GM12878 (cell line): ENCODE data around the gene B3GAT1. TPM values are rescaled to one million over a fixed set of nuclear protein-coding genes. Genes with fewer than 3 reads are reported as not detected.

ENCODE experiments used
- ATAC-seq: fragments of 200-7000 bp; cut with Tn5 transposase; 3 replicates; pipeline ENCODE4 v1.9.1; 2020; ENCODE audit warnings: mild to moderate bottlenecking, moderate library complexity
- BruUV-seq: library from RNA; stranded (reverse); fragments of 400-500 nt; replicated peaks from 2 replicates; lab custom pipeline; 2021; lab: Mats Ljungman, UMichigan
- CTCF ChIA-PET: fragments of 300-600 bp; sonication (Branson Sonifier 250); formaldehyde crosslinking; extraction: SDS; loops from one replicate; lab custom pipeline; 2021; ENCODE audit warnings: inconsistent platforms; lab: Yijun Ruan, JAX
- POLR2A ChIA-PET: fragments of 350-600 bp; formaldehyde crosslinking; extraction: SDS; loops from one replicate; lab custom pipeline; 2021; ENCODE audit warnings: inconsistent platforms; lab: Charles Lee
- RAD21 ChIA-PET: fragments of 300-600 bp; sonication (Branson Sonifier 250); formaldehyde crosslinking; loops from one replicate; lab custom pipeline; 2023; ENCODE audit warnings: antibody characterized with exemption; ENCODE audit not compliant: unreplicated experiment; lab: Charles Lee
- SMC1A ChIA-PET: fragments of 300-600 bp; sonication (Branson Sonifier 250); formaldehyde crosslinking; loops from one replicate; lab custom pipeline; 2023; ENCODE audit not compliant: unreplicated experiment, uncharacterized antibody; lab: Charles Lee
- DNase-seq: peaks from one replicate; pipeline ENCODE4 v3.0.0-alpha.2; 2011; ENCODE audit warnings: low read depth, low spot score
- FAIRE-seq: peaks from 3 replicates; lab custom pipeline; 2011; peaks lifted over from hg19 to GRCh38; lab: Jason Lieb, UNC
- H2AFZ ChIP-seq: 2 replicates; pipeline ENCODE4 v1.6.0; 2011; ENCODE audit warnings: low read depth, low read length, control low read depth; ENCODE audit not compliant: control insufficient read depth
- H3K27ac ChIP-seq: 2 replicates; pipeline ENCODE4 v1.5.1; 2011; ENCODE audit warnings: control low read depth; ENCODE audit not compliant: control insufficient read depth, insufficient read depth
- H3K27me3 ChIP-seq, 2 experiments: replicated peaks in 1 of 2; 2 replicates each; pipeline versions ENCODE4 v1.6.0 to v1.6.1; 2011; ENCODE audit warnings: low read length in 1 of 2; ENCODE audit not compliant: control insufficient read depth in 2 of 2, insufficient read depth in 2 of 2
- H3K36me3 ChIP-seq, 2 experiments: 2 replicates each; pipeline ENCODE4 v1.5.1; 2011; ENCODE audit warnings: low read length in 1 of 2; ENCODE audit not compliant: control insufficient read depth in 2 of 2, insufficient read depth in 2 of 2
- H3K4me1 ChIP-seq: 2 replicates; pipeline ENCODE4 v1.6.1; 2011; ENCODE audit warnings: mild to moderate bottlenecking, low read length, moderate library complexity, mixed read lengths; ENCODE audit not compliant: control insufficient read depth, insufficient read depth
- H3K4me2 ChIP-seq: 2 replicates; pipeline ENCODE4 v1.6.0; 2011; ENCODE audit warnings: control low read depth; ENCODE audit not compliant: control insufficient read depth, insufficient read depth
- H3K4me3 ChIP-seq: fragments of 200-600 bp; sonication (generic); 2 replicates; pipeline ENCODE4 v1.5.1; 2016
- H3K79me2 ChIP-seq: 2 replicates; pipeline ENCODE4 v1.6.0; 2011; ENCODE audit warnings: low read length; ENCODE audit not compliant: control insufficient read depth, insufficient read depth
- H3K9ac ChIP-seq: 2 replicates; pipeline ENCODE4 v1.8.0; 2011; ENCODE audit warnings: low read length, control low read depth, mixed read lengths; ENCODE audit not compliant: control insufficient read depth, insufficient read depth
- H3K9me3 ChIP-seq: replicated peaks from 3 replicates; pipeline ENCODE4 v1.5.1; 2011; ENCODE audit warnings: mild to moderate bottlenecking, low read length; ENCODE audit not compliant: control insufficient read depth, insufficient read depth
- H4K20me1 ChIP-seq: 2 replicates; pipeline ENCODE4 v1.6.0; 2011; ENCODE audit not compliant: control insufficient read depth, insufficient read depth
- BCL11A ChIP-seq: IDR thresholded peaks from 2 replicates; pipeline ENCODE4 v1.6.1; 2011; ENCODE audit warnings: low read depth, low read length
- CHD4 ChIP-seq: fragments of 200-600 bp; sonication (generic); IDR thresholded peaks from 2 replicates; pipeline ENCODE4 v1.6.1; 2016; ENCODE audit warnings: mild to moderate bottlenecking
- EP300 ChIP-seq, 2 experiments: fragments of 150-350 bp in 1 of 2; IDR thresholded peaks; 2 replicates each; pipeline ENCODE4 v1.6.1; 2011 to 2012; ENCODE audit warnings: low read depth in 2 of 2, low read length in 2 of 2, borderline replicate concordance in 1 of 2, improper control_type of control experiment in 1 of 2, inconsistent platforms in 1 of 2; ENCODE audit not compliant: control insufficient read depth in 1 of 2
- HDGF ChIP-seq: fragments of 450-650 bp; IDR thresholded peaks from 2 replicates; pipeline ENCODE4 v1.6.1; 2016; ENCODE audit warnings: antibody characterized with exemption
- IRF4 ChIP-seq: IDR thresholded peaks from 2 replicates; pipeline ENCODE4 v1.6.1; 2011; ENCODE audit warnings: low read depth, low read length
- KAT2A ChIP-seq: conservative IDR thresholded peaks from 2 replicates; pipeline ENCODE4 v1.6.1; 2011; ENCODE audit warnings: low read depth, low read length; ENCODE audit not compliant: control insufficient read depth
- NBN ChIP-seq: fragments of 450-650 bp; IDR thresholded peaks from 2 replicates; pipeline ENCODE4 v1.6.1; 2016
- NFIC ChIP-seq: IDR thresholded peaks from 2 replicates; pipeline ENCODE4 v1.6.1; 2012; ENCODE audit warnings: low read depth, mild to moderate bottlenecking, inconsistent platforms, low read length, moderate library complexity
- NFYB ChIP-seq: IDR thresholded peaks from 2 replicates; pipeline ENCODE4 v1.6.1; 2011; ENCODE audit warnings: low read depth, mild to moderate bottlenecking, low read length, improper control_type of control experiment, moderate library complexity; ENCODE audit not compliant: insufficient read depth
- NKRF ChIP-seq: fragments of 450-650 bp; conservative IDR thresholded peaks from 2 replicates; pipeline ENCODE4 v1.6.1; 2017; ENCODE audit warnings: mild to moderate bottlenecking, moderate library complexity
- POLR2AphosphoS5 ChIP-seq: IDR thresholded peaks from 2 replicates; pipeline ENCODE4 v1.6.1; 2011; ENCODE audit warnings: mild to moderate bottlenecking, low read length, inconsistent platforms
- RAD21 ChIP-seq: IDR thresholded peaks from 2 replicates; pipeline ENCODE4 v1.6.1; 2011; ENCODE audit warnings: mild to moderate bottlenecking, low read depth, low read length, moderate library complexity; ENCODE audit not compliant: insufficient read depth
- RB1 ChIP-seq: fragments of 450-650 bp; formaldehyde crosslinking; IDR thresholded peaks from 2 replicates; pipeline ENCODE4 v1.6.1; 2017; ENCODE audit warnings: mild to moderate bottlenecking, borderline replicate concordance
- SP1 ChIP-seq: IDR thresholded peaks from one replicate; pipeline ENCODE4 v1.6.1; 2011; ENCODE audit warnings: low read depth, low read length
- TARDBP ChIP-seq: IDR thresholded peaks from 2 replicates; pipeline ENCODE4 v1.6.1; 2016; ENCODE audit warnings: borderline replicate concordance
- ZBTB33 ChIP-seq: fragments of 450-650 bp; IDR thresholded peaks from 2 replicates; pipeline ENCODE4 v1.6.1; 2017; ENCODE audit warnings: mild to moderate bottlenecking
- ZBTB40 ChIP-seq: fragments of 450-650 bp; IDR thresholded peaks from 2 replicates; pipeline ENCODE4 v1.6.1; 2016; ENCODE audit warnings: mild to moderate bottlenecking, moderate library complexity, borderline replicate concordance
- WGBS: methylation state at CpG from one replicate; pipeline ENCODE4 v1.1.6; 2016; ENCODE audit warnings: low lambda C conversion rate; ENCODE audit not compliant: insufficient replicate concordance, insufficient coverage; ENCODE audit errors: missing lambda C conversion rate; 5-methylcytosine and 5-hydroxymethylcytosine counted together
- in situ Hi-C: fragments of 300-500 bp; cut with MboI; formaldehyde crosslinking; loops from 9 replicates; pipeline ENCODE4 v1.14.3; 2018; ENCODE audit warnings: mixed read lengths
- intact Hi-C: fragments of 100-400 bp; cut with micrococcal nuclease; formaldehyde crosslinking; loops from one replicate; pipeline ENCODE4 v1.14.2; 2022; ENCODE audit not compliant: unreplicated experiment
- polyA plus RNA-seq, 11 experiments: library from polyadenylated mRNA; depleted of rRNA in 4 of 11; unstranded in 6 of 11; stranded (reverse) in 5 of 11; fragments of >200 nt; fragmentation: Nextera tagmentation in 4 of 11; fragmentation: Illumina TruSeq in 1 of 11; extraction: Ambion mirVana in 4 of 11; extraction: Trizol in 1 of 11; gene quantifications; 1 replicate in 1 of 11; 2 replicates in 10 of 11; pipeline versions ENCODE4 v1.2.1 to v1.2.3, GENCODE V29; 2011 to 2016; ENCODE audit warnings: inconsistent platforms in 2 of 11, missing spikeins in 2 of 11, low read depth in 1 of 11
- total RNA-seq, 4 experiments: library from RNA; depleted of rRNA in 3 of 4; stranded (reverse); fragments of >200 nt in 3 of 4; fragmentation: Illumina TruSeq in 1 of 4; extraction: Trizol in 1 of 4; gene quantifications; 2 replicates each; pipeline versions ENCODE4 v1.2.1 to v1.2.3, GENCODE V29; 2013 to 2021

The B3GAT1 gene
- total and polyA plus RNA-seq, 10 of the 15 experiments (the other 5 are each of a cell fraction or from before 2014, with no cell fraction given), result 0.05 TPM; not detected in 9

GRCh38 chr11:134449713-134450112 is 37.7 kb upstream of the B3GAT1 start:
- Histone ChIP-seq H3K9me3 (no peaks in the 10 kb centered on the region; the same call in 2 of the 3 replicates), H3K4me2 (no peak overlapping the region), H3K4me3 (no peak overlapping the region), H3K9ac (no peak overlapping the region), H2AFZ (no peak overlapping the region), H4K20me1 (no peaks in the 10 kb centered on the region), H3K4me1 (no peaks in the 10 kb centered on the region), H3K27ac (no peak overlapping the region), H3K36me3 (no peaks in the 10 kb centered on the region), H3K27me3 (no peaks in the 10 kb centered on the region; a peak in 1 of 4 replicates), H3K79me2 (no peaks in the 10 kb centered on the region)
- intact Hi-C loops, result no loop called here
- WGBS, result 50% methylated on average over 7 of the region's 7 CpGs
- CTCF ChIA-PET, result no interaction called here
- ATAC-seq, result no peak
- no peak for DNase-seq
- SMC1A ChIA-PET, result no interaction called here
- in situ Hi-C loops, result no loop called here
- BruUV-seq, result no TSS peak
- no peak for FAIRE-seq
- POLR2A ChIA-PET, result no interaction called here
- RAD21 ChIA-PET, result no interaction called here
- no peak for TF ChIP-seq HDGF
- no peak for TF ChIP-seq NFIC
- no peak for TF ChIP-seq RAD21
- TF ChIP-seq EP300 (IDR thresholded peaks at IDR 0.05; ENCODE audit: borderline replicate concordance in 1 of 2, control insufficient read depth in 1 of 2, low read depth in 2 of 2, low read length in 2 of 2), result no peak
- TF ChIP-seq ZBTB40, result no peak
- TF ChIP-seq RB1, result no peak
- no peak for TF ChIP-seq NKRF
- no peak for TF ChIP-seq TARDBP
- TF ChIP-seq POLR2AphosphoS5, result no peak
- no peak for TF ChIP-seq ZBTB33
- TF ChIP-seq NBN, result no peak
- TF ChIP-seq SP1, result no peak
- TF ChIP-seq KAT2A, result no peak
- no peak for TF ChIP-seq NFYB
- TF ChIP-seq CHD4, result no peak
- no peak for TF ChIP-seq IRF4
- TF ChIP-seq BCL11A, result no peak
